Fibroblast of pulmonary artery (primary cell): ENCODE measurements around the gene CCDC194.

ENCODE experiments used
- DNase-seq: peaks from one replicate; pipeline ENCODE4 v3.0.0-alpha.2; 2010; ENCODE audit warnings: low read depth
- H3K4me3 ChIP-seq: replicated peaks from 2 replicates; pipeline ENCODE4 v1.5.1; 2011; ENCODE audit warnings: low read depth, mild to moderate bottlenecking, control low read depth, low read length, moderate library complexity
- TF ChIP-seq, protein P1 (sequence below): IDR thresholded peaks from 2 replicates; pipeline ENCODE4 v1.5.1; 2011; ENCODE audit warnings: mild to moderate bottlenecking, control low read depth, low read length, inconsistent platforms; ENCODE audit errors: missing control alignments

CCDC194 gene

DNA sequence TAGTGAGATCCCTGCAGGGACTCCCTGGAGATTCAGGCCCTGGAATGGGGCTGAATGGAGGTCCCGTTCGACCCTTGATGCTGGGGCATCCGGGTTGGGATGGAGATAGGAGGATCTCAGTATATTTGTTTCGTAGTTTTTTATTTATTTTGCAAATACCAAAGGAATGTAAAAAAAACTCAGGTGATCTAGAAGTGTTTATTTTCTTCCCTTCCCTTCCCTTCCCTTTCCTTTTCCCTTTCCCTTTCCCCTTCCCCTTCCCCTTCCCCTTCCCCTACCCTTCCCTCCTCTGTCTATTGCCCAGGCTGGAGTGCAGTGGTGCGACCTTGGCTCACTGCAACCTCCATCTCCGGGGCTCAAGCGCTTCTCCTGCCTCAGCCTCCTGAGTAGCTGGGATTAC, 52.2 kb downstream of the CCDC194 start:
- H3K4me3 ChIP-seq, result no peak overlapping the region
- DNase-seq, result no peak
- TF ChIP-seq, protein P1, sequence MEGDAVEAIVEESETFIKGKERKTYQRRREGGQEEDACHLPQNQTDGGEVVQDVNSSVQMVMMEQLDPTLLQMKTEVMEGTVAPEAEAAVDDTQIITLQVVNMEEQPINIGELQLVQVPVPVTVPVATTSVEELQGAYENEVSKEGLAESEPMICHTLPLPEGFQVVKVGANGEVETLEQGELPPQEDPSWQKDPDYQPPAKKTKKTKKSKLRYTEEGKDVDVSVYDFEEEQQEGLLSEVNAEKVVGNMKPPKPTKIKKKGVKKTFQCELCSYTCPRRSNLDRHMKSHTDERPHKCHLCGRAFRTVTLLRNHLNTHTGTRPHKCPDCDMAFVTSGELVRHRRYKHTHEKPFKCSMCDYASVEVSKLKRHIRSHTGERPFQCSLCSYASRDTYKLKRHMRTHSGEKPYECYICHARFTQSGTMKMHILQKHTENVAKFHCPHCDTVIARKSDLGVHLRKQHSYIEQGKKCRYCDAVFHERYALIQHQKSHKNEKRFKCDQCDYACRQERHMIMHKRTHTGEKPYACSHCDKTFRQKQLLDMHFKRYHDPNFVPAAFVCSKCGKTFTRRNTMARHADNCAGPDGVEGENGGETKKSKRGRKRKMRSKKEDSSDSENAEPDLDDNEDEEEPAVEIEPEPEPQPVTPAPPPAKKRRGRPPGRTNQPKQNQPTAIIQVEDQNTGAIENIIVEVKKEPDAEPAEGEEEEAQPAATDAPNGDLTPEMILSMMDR, result no peak

DNA sequence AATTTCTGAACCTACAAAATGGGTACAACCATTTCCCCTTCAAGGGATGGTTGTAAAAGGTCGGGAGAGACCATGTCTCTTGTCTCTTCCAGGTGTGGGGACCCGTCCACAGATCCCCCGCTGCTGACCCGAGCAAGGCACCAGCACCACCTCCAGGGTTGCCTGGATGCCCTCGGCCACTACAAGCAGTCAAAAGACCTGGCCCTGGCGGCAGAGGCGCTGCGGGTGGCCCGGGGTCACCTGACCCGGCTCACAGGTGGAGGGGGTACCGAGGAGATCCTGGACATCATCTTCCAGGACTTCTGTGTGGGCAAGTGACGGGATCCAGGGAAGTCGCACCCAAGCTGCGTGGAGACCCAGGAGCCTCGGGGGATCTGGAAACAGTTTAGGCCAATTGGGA, 52.6 kb downstream of the CCDC194 start:
- TF ChIP-seq, protein P1, result no peak
- H3K4me3 ChIP-seq, result no peak overlapping the region
- no peak for DNase-seq

DNA sequence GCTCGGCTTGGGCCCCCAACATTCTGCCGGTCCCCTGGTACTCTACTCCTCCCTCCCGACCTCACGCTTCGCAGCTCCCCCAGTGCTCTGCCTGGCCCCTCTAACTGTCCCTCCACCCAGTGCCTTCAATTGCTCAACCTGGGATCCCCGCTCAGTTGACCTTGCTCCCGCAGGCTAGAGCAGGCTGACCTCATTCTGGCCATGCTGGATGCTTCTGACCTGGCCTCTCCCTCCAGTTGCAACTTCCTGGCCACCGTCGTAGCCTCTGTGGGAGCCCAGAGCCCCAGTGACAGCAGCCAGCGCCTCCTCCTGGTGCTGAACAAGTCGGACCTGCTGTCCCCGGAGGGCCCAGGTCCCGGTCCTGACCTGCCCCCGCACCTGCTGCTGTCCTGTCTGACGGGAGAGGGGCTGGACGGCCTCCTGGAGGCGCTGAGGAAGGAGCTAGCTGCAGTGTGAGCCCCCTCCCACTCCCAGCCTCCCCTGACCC, 53.1 kb downstream of the CCDC194 start:
- TF ChIP-seq, protein P1, result no peak
- no peak overlapping the region for H3K4me3 ChIP-seq
- DNase-seq, result no peak
